ENCODE measurements around the gene TDRD12. TPM values are rescaled to one million over a fixed set of nuclear protein-coding genes. Genes with fewer than 3 reads are reported as not detected.

Gene TDRD12
- total and polyA plus RNA-seq, 2 experiments from 2014 or later, result 0.68 to 2.8 TPM

DNA sequence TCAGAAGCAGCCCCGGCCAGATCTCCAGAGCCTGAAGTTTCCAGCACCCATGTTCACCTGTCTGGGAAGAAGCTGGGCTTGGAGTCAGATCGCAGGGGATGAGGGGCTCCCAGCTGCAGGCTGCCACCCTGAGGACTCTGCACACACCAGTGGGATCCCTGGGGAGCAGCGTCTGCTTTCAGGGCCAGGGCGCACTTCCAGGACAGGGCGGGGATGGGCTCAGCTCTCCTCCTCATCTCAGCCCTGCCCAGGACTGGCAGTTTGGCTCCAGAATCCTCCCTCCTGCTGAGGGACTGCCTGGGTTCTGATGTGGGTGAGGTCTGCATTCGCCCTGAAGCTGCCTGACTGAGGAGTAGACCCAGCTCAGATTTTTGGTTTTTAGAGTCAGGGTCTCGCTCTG lies 146.5 kb downstream of the TDRD12 start (continued):
- TF ChIP-seq, protein P1, sequence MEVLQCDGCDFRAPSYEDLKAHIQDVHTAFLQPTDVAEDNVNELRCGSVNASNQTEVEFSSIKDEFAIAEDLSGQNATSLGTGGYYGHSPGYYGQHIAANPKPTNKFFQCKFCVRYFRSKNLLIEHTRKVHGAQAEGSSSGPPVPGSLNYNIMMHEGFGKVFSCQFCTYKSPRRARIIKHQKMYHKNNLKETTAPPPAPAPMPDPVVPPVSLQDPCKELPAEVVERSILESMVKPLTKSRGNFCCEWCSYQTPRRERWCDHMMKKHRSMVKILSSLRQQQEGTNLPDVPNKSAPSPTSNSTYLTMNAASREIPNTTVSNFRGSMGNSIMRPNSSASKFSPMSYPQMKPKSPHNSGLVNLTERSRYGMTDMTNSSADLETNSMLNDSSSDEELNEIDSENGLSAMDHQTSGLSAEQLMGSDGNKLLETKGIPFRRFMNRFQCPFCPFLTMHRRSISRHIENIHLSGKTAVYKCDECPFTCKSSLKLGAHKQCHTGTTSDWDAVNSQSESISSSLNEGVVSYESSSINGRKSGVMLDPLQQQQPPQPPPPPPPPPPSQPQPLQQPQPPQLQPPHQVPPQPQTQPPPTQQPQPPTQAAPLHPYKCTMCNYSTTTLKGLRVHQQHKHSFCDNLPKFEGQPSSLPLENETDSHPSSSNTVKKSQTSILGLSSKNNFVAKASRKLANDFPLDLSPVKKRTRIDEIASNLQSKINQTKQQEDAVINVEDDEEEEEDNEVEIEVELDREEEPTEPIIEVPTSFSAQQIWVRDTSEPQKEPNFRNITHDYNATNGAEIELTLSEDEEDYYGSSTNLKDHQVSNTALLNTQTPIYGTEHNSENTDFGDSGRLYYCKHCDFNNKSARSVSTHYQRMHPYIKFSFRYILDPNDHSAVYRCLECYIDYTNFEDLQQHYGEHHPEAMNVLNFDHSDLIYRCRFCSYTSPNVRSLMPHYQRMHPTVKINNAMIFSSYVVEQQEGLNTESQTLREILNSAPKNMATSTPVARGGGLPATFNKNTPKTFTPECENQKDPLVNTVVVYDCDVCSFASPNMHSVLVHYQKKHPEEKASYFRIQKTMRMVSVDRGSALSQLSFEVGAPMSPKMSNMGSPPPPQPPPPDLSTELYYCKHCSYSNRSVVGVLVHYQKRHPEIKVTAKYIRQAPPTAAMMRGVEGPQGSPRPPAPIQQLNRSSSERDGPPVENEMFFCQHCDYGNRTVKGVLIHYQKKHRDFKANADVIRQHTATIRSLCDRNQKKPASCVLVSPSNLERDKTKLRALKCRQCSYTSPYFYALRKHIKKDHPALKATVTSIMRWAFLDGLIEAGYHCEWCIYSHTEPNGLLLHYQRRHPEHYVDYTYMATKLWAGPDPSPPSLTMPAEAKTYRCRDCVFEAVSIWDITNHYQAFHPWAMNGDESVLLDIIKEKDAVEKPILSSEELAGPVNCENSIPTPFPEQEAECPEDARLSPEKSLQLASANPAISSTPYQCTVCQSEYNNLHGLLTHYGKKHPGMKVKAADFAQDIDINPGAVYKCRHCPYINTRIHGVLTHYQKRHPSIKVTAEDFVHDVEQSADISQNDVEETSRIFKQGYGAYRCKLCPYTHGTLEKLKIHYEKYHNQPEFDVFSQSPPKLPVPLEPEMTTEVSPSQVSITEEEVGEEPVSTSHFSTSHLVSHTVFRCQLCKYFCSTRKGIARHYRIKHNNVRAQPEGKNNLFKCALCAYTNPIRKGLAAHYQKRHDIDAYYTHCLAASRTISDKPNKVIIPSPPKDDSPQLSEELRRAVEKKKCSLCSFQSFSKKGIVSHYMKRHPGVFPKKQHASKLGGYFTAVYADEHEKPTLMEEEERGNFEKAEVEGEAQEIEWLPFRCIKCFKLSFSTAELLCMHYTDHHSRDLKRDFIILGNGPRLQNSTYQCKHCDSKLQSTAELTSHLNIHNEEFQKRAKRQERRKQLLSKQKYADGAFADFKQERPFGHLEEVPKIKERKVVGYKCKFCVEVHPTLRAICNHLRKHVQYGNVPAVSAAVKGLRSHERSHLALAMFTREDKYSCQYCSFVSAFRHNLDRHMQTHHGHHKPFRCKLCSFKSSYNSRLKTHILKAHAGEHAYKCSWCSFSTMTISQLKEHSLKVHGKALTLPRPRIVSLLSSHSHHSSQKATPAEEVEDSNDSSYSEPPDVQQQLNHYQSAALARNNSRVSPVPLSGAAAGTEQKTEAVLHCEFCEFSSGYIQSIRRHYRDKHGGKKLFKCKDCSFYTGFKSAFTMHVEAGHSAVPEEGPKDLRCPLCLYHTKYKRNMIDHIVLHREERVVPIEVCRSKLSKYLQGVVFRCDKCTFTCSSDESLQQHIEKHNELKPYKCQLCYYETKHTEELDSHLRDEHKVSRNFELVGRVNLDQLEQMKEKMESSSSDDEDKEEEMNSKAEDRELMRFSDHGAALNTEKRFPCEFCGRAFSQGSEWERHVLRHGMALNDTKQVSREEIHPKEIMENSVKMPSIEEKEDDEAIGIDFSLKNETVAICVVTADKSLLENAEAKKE (CRISPR knock-in tag; IDR thresholded peaks at IDR 0.05), result no peak
- no peak for TF ChIP-seq POLR2AphosphoS5 (IDR thresholded peaks at IDR 0.05; ENCODE audit: low read depth)

DNA sequence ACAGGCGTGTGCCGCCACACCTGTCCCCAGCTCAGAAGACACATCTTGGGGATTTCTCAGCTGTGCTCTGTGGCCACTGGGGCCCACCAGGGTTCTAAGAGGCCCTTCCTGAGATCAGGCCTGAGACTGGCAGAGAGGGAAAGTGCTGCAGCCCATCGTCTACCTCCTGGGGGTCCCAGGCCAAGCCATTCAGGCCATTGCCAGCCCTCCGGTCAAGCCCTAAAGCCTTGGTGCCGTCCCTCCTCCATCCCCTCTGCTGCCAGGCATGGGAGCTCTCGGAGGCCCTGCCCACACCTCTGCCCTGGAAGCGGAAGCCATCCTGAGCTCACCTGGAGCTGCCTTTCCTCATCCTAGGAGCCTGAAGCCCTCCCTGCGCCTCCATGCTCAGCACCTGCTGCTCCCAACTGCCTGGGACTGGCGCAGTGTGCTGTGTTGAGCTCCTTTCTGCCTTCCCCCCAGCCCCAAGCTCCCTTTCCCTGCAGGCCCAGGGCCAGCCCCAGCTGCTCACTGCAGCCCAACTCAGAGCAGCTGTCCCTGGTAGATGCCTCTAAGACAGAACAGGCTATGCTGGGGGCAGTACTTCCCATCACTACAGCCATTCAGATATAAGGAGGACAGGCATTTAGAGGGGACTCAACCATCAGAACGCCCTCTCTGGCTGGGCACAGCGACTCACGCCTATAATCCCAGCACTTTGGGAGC lies 147.1 kb downstream of the TDRD12 start:
- DNase-seq (ENCODE audit: low spot score) (no peak), ATAC-seq (peak; percentile 21; the same call in 2 of the 3 replicates)
- Histone ChIP-seq H3K4me1 (ENCODE audit: insufficient read depth) (no peaks in the 10 kb centered on the region), H3K79me2 (replicated peaks; ENCODE audit: insufficient read depth) (no peaks in the 10 kb centered on the region), H3K4me3 (no peak overlapping the region), H3F3A (replicated peaks; ENCODE audit: low read depth) (no peaks in the 10 kb centered on the region), H3K4me2 (no peak overlapping the region), H3K27ac (ENCODE audit: low read depth) (no peak overlapping the region), H4K20me1 (replicated peaks; ENCODE audit: insufficient read depth) (no peaks in the 10 kb centered on the region), H2AFZ (no peak overlapping the region), H3K27me3 (ENCODE audit: insufficient read depth) (no peaks in the 10 kb centered on the region), H3K9me2 (ENCODE audit: insufficient read depth) (no peaks in the 10 kb centered on the region), H3K36me3 (ENCODE audit: insufficient read depth) (no peaks in the 10 kb centered on the region)
- Mint-ChIP-seq H3K4me1 (no peaks in the 10 kb centered on the region), H3K4me3 (no peak overlapping the region), H3K27ac (no peak overlapping the region), H3K9me3 (no peaks in the 10 kb centered on the region), H3K27me3 (ENCODE audit: insufficient read depth, low read depth, poor library complexity) (peaks cover 1% of the 10 kb centered on the region), H3K36me3 (ENCODE audit: low read depth) (no peaks in the 10 kb centered on the region)
- TF ChIP-seq, protein P2, sequence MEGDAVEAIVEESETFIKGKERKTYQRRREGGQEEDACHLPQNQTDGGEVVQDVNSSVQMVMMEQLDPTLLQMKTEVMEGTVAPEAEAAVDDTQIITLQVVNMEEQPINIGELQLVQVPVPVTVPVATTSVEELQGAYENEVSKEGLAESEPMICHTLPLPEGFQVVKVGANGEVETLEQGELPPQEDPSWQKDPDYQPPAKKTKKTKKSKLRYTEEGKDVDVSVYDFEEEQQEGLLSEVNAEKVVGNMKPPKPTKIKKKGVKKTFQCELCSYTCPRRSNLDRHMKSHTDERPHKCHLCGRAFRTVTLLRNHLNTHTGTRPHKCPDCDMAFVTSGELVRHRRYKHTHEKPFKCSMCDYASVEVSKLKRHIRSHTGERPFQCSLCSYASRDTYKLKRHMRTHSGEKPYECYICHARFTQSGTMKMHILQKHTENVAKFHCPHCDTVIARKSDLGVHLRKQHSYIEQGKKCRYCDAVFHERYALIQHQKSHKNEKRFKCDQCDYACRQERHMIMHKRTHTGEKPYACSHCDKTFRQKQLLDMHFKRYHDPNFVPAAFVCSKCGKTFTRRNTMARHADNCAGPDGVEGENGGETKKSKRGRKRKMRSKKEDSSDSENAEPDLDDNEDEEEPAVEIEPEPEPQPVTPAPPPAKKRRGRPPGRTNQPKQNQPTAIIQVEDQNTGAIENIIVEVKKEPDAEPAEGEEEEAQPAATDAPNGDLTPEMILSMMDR (conservative IDR thresholded peaks at IDR 0.05; ENCODE audit: low read depth in 2 of 2), result no peak
- TF ChIP-seq, protein P1 (CRISPR knock-in tag; IDR thresholded peaks at IDR 0.05), result no peak
- TF ChIP-seq STAT1 (IDR thresholded peaks at IDR 0.05; ENCODE audit: unreplicated experiment), result no peak
